Mucosa of stomach (tissue), 1 donor: ENCODE data around the gene CD28.
"Not testable (repeated sequence)": the region's sequence is repeated elsewhere in the genome, so short reads cannot be mapped to it uniquely, and the experiment has no call there.

Experiments
- H3K27me3 ChIP-seq: one replicate; pipeline ENCODE4 v1.7.0; 2013; ENCODE audit warnings: mild to moderate bottlenecking, low read length; ENCODE audit not compliant: control insufficient read depth, insufficient read depth
- H3K36me3 ChIP-seq: one replicate; pipeline ENCODE4 v1.7.0; 2013; ENCODE audit warnings: low read length; ENCODE audit not compliant: control insufficient read depth, insufficient read depth
- H3K4me1 ChIP-seq: one replicate; pipeline ENCODE4 v1.7.0; 2013; ENCODE audit warnings: mild to moderate bottlenecking, low read length; ENCODE audit not compliant: control insufficient read depth, insufficient read depth
- H3K4me3 ChIP-seq: one replicate; pipeline ENCODE4 v1.7.0; 2013; ENCODE audit warnings: low read length
- H3K9ac ChIP-seq: one replicate; pipeline ENCODE4 v1.7.0; 2013; ENCODE audit warnings: mild to moderate bottlenecking, low read length, moderate library complexity
- H3K9me3 ChIP-seq: one replicate; pipeline ENCODE4 v1.7.0; 2013; ENCODE audit warnings: mild to moderate bottlenecking, low read length, moderate library complexity; ENCODE audit not compliant: control insufficient read depth
- donor health status: Pancreatic carcinoma.

CD28 gene

GRCh38 chr2:203689426-203690116 lies 16.9 kb upstream of the CD28 start:
- no peak overlapping the region for H3K4me3 ChIP-seq
- H3K9me3 ChIP-seq: no peaks in the 10 kb centered on the region
- no peaks in the 10 kb centered on the region for H3K27me3 ChIP-seq
- no peaks in the 10 kb centered on the region for H3K36me3 ChIP-seq
- no peak overlapping the region for H3K9ac ChIP-seq
- H3K4me1 ChIP-seq: peaks cover 23% of the 10 kb centered on the region

- no peak overlapping the region for H3K4me3 ChIP-seq
- H3K27me3 ChIP-seq: no peaks in the 10 kb centered on the region
- no peaks in the 10 kb centered on the region for H3K9me3 ChIP-seq
- H3K9ac ChIP-seq: no peak overlapping the region
- H3K4me1 ChIP-seq: peaks cover 18% of the 10 kb centered on the region
- H3K36me3 ChIP-seq: no peaks in the 10 kb centered on the region
Observed at GRCh38 chr2:203690117-203690431, 16.4 kb upstream of the CD28 start.

- Histone ChIP-seq H3K4me3 (no peak overlapping the region), H3K9me3 (no peaks in the 10 kb centered on the region), H3K36me3 (no peaks in the 10 kb centered on the region), H3K27me3 (no peaks in the 10 kb centered on the region), H3K4me1 (peaks cover 17% of the 10 kb centered on the region), H3K9ac (no peak overlapping the region)
Observed at GRCh38 chr2:203690441-203691047, 15.9 kb upstream of the CD28 start.

GRCh38 chr2:203691149-203691548 lies 15.3 kb upstream of the CD28 start:
- Histone ChIP-seq H3K27me3 (no peaks in the 10 kb centered on the region), H3K4me3 (no peak overlapping the region), H3K9me3 (no peaks in the 10 kb centered on the region), H3K36me3 (no peaks in the 10 kb centered on the region), H3K4me1 (peaks cover 17% of the 10 kb centered on the region), H3K9ac (no peak overlapping the region)

- H3K9ac ChIP-seq: no peak overlapping the region
- peaks cover 15% of the 10 kb centered on the region for H3K4me1 ChIP-seq
- no peaks in the 10 kb centered on the region for H3K36me3 ChIP-seq
- no peaks in the 10 kb centered on the region for H3K27me3 ChIP-seq
- H3K4me3 ChIP-seq: no peak overlapping the region
- no peaks in the 10 kb centered on the region for H3K9me3 ChIP-seq
Observed at GRCh38 chr2:203692031-203692710, 14.3 kb upstream of the CD28 start.

- H3K27me3 ChIP-seq: no peaks in the 10 kb centered on the region
- H3K36me3 ChIP-seq: no peaks in the 10 kb centered on the region
- H3K9ac ChIP-seq: no peak overlapping the region
- H3K4me1 ChIP-seq: peaks cover 12% of the 10 kb centered on the region
- H3K4me3 ChIP-seq: no peak overlapping the region
- H3K9me3 ChIP-seq: no peaks in the 10 kb centered on the region
Observed at GRCh38 chr2:203693242-203693879, 13.1 kb upstream of the CD28 start.

- Histone ChIP-seq H3K4me3 (no peak overlapping the region), H3K9ac (no peak overlapping the region), H3K36me3 (no peaks in the 10 kb centered on the region), H3K4me1 (peaks cover 12% of the 10 kb centered on the region), H3K27me3 (no peaks in the 10 kb centered on the region), H3K9me3 (no peaks in the 10 kb centered on the region)
Observed at GRCh38 chr2:203694191-203694590, 12.2 kb upstream of the CD28 start.

GRCh38 chr2:203697190-203697589 lies 9.2 kb upstream of the CD28 start:
- no peaks in the 10 kb centered on the region for H3K9me3 ChIP-seq

GRCh38 chr2:203697763-203698162 lies 8.7 kb upstream of the CD28 start:
- not testable (repeated sequence) for H3K4me1 ChIP-seq, H3K36me3 ChIP-seq, H3K4me3 ChIP-seq, H3K27me3 ChIP-seq, H3K9ac ChIP-seq, H3K9me3 ChIP-seq

More at GRCh38 chr2:203697190-203697589, 9.2 kb upstream of the CD28 start:
- H3K9ac ChIP-seq: no peak overlapping the region
- no peaks in the 10 kb centered on the region for H3K4me1 ChIP-seq
- no peaks in the 10 kb centered on the region for H3K27me3 ChIP-seq
- no peaks in the 10 kb centered on the region for H3K36me3 ChIP-seq
- H3K4me3 ChIP-seq: no peak overlapping the region

GRCh38 chr2:203698410-203698809 lies 8.0 kb upstream of the CD28 start:
- H3K4me1 ChIP-seq, H3K36me3 ChIP-seq, H3K4me3 ChIP-seq, H3K27me3 ChIP-seq, H3K9me3 ChIP-seq, H3K9ac ChIP-seq: not testable (repeated sequence)

GRCh38 chr2:203704430-203704829 lies 2.0 kb upstream of the CD28 start:
- H3K4me1 ChIP-seq: peaks cover 8% of the 10 kb centered on the region
- no peaks in the 10 kb centered on the region for H3K9me3 ChIP-seq
- no peaks in the 10 kb centered on the region for H3K27me3 ChIP-seq
- no peak overlapping the region for H3K9ac ChIP-seq
- H3K36me3 ChIP-seq: no peaks in the 10 kb centered on the region
- H3K4me3 ChIP-seq: no peak overlapping the region

GRCh38 chr2:203705178-203705577 lies 1.3 kb upstream of the CD28 start:
- Histone ChIP-seq H3K9ac (no peak overlapping the region), H3K4me1 (peaks cover 16% of the 10 kb centered on the region), H3K36me3 (no peaks in the 10 kb centered on the region), H3K9me3 (no peaks in the 10 kb centered on the region), H3K27me3 (no peaks in the 10 kb centered on the region), H3K4me3 (no peak overlapping the region)
